Smooth muscle cell (in vitro differentiated cells): ENCODE data around the gene ABCD4. TPM values are rescaled to one million over a fixed set of nuclear protein-coding genes. Genes with fewer than 3 reads are reported as not detected.

ENCODE experiments used
- DNase-seq: peaks from one replicate; lab custom pipeline; 2025; ENCODE audit not compliant: unreplicated experiment; lab: John Stamatoyannopoulos, UW
- H2AFZ ChIP-seq: fragments of 200-600 bp; sonication (generic); 2 replicates; pipeline ENCODE4 v1.6.0; 2016; ENCODE audit warnings: antibody characterized with exemption, low read depth, mild to moderate bottlenecking
- H3F3A ChIP-seq: fragments of 200-600 bp; sonication (generic); 2 replicates; pipeline ENCODE4 v1.6.0; 2017; ENCODE audit warnings: antibody characterized with exemption, low read depth
- H3K27ac ChIP-seq: fragments of 200-600 bp; sonication (generic); 2 replicates; pipeline ENCODE4 v1.5.1; 2016; ENCODE audit warnings: low read depth, mild to moderate bottlenecking
- H3K27me3 ChIP-seq: fragments of 200-600 bp; sonication (generic); 2 replicates; pipeline ENCODE4 v1.6.1; 2016; ENCODE audit warnings: low read depth, mild to moderate bottlenecking
- H3K36me3 ChIP-seq: fragments of 200-600 bp; sonication (generic); 2 replicates; pipeline ENCODE4 v1.5.1; 2016; ENCODE audit warnings: low read depth
- H3K4me1 ChIP-seq: fragments of 200-600 bp; sonication (generic); 2 replicates; pipeline ENCODE4 v1.5.1; 2016; ENCODE audit warnings: low read depth
- H3K4me2 ChIP-seq: fragments of 200-600 bp; sonication (generic); 2 replicates; pipeline ENCODE4 v1.6.0; 2016; ENCODE audit warnings: mild to moderate bottlenecking
- H3K4me3 ChIP-seq: fragments of 200-600 bp; sonication (generic); 2 replicates; pipeline ENCODE4 v1.5.1; 2016; ENCODE audit warnings: mild to moderate bottlenecking
- H3K79me2 ChIP-seq: fragments of 200-600 bp; sonication (generic); 2 replicates; pipeline ENCODE4 v1.6.0; 2016; ENCODE audit warnings: low read depth, mild to moderate bottlenecking
- H3K9ac ChIP-seq: fragments of 200-600 bp; sonication (generic); 2 replicates; pipeline ENCODE4 v1.6.0; 2016; ENCODE audit warnings: low read depth
- H3K9me3 ChIP-seq: fragments of 200-600 bp; sonication (generic); replicated peaks from 2 replicates; pipeline ENCODE4 v1.5.1; 2016; ENCODE audit warnings: low read depth
- H4K20me1 ChIP-seq: fragments of 200-600 bp; sonication (generic); 2 replicates; pipeline ENCODE4 v1.6.0; 2016; ENCODE audit warnings: low read depth
- WGBS: methylation state at CpG from one replicate; pipeline ENCODE4 v1.1.7; 2016; ENCODE audit warnings: low lambda C conversion rate; 5-methylcytosine and 5-hydroxymethylcytosine counted together
- polyA plus RNA-seq: library from polyadenylated mRNA; unstranded; fragments of >200 nt; fragmentation: Nextera tagmentation; extraction: Ambion mirVana; gene quantifications from 2 replicates; pipeline ENCODE4 v1.2.1, GENCODE V29; 2016
- total RNA-seq: library from RNA; depleted of rRNA; stranded (reverse); fragments of >200 nt; gene quantifications from 2 replicates; pipeline ENCODE4 v1.2.3, GENCODE V29; 2014
- TF ChIP-seq, protein P1 (sequence below): fragments of 200-600 bp; sonication (generic); IDR thresholded peaks from 2 replicates; pipeline ENCODE4 v1.5.1; 2017; ENCODE audit warnings: borderline replicate concordance, mild to moderate bottlenecking, antibody characterized with exemption; ENCODE audit not compliant: insufficient read depth, poor library complexity, severe bottlenecking

Gene ABCD4
- total and polyA plus RNA-seq, 2 experiments from 2014 or later = 19.3 to 33.8 TPM

- Histone ChIP-seq H4K20me1 (no peaks in the 10 kb centered on the region), H3K9me3 (no peaks in the 10 kb centered on the region), H3K36me3 (no peaks in the 10 kb centered on the region), H3F3A (no peaks in the 10 kb centered on the region), H3K27ac (no peak overlapping the region), H3K4me3 (no peak overlapping the region), H3K27me3 (peaks cover 6% of the 10 kb centered on the region), H3K9ac (no peak overlapping the region), H3K4me2 (no peak overlapping the region), H3K79me2 (no peaks in the 10 kb centered on the region), H3K4me1 (peaks cover 16% of the 10 kb centered on the region), H2AFZ (no peak overlapping the region)
- no peak for DNase-seq
- TF ChIP-seq, protein P1, sequence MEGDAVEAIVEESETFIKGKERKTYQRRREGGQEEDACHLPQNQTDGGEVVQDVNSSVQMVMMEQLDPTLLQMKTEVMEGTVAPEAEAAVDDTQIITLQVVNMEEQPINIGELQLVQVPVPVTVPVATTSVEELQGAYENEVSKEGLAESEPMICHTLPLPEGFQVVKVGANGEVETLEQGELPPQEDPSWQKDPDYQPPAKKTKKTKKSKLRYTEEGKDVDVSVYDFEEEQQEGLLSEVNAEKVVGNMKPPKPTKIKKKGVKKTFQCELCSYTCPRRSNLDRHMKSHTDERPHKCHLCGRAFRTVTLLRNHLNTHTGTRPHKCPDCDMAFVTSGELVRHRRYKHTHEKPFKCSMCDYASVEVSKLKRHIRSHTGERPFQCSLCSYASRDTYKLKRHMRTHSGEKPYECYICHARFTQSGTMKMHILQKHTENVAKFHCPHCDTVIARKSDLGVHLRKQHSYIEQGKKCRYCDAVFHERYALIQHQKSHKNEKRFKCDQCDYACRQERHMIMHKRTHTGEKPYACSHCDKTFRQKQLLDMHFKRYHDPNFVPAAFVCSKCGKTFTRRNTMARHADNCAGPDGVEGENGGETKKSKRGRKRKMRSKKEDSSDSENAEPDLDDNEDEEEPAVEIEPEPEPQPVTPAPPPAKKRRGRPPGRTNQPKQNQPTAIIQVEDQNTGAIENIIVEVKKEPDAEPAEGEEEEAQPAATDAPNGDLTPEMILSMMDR = no peak
- 16% methylated on average over 10 of the region's 10 CpGs for WGBS
Measured at GRCh38 chr14:74326369-74327152, 23.8 kb upstream of the ABCD4 start.

DNA sequence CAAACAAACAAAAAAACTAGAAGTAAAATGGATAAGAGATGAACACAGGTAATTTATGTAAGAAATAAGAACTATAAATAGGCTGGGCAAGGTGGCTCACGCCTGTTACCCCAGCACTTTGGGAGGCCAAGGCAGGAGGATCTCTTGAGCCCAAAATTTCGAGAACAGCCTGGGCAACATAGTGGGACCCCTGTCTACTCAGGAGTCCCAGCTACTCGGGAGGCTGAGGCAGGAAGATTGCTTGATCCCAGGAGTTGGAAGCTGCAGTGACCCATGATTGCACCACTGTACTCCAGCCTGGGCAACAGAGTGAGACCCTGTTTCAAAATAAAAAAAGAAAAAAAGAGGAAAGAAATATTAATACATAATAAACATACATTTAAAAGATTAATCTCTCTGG is 22.7 kb upstream of the ABCD4 start:
- Histone ChIP-seq H3K36me3 (no peaks in the 10 kb centered on the region), H3K79me2 (no peaks in the 10 kb centered on the region), H3K27me3 (peaks cover 6% of the 10 kb centered on the region), H3K27ac (no peak overlapping the region), H3K9ac (no peak overlapping the region), H2AFZ (no peak overlapping the region), H3K4me2 (no peak overlapping the region), H3K4me3 (no peak overlapping the region), H3K4me1 (peaks cover 16% of the 10 kb centered on the region), H4K20me1 (no peaks in the 10 kb centered on the region), H3K9me3 (no peaks in the 10 kb centered on the region), H3F3A (no peaks in the 10 kb centered on the region)
- DNase-seq = no peak
- WGBS = 88% methylated on average over 3 of the region's 3 CpGs
- TF ChIP-seq, protein P1 = no peak

DNA sequence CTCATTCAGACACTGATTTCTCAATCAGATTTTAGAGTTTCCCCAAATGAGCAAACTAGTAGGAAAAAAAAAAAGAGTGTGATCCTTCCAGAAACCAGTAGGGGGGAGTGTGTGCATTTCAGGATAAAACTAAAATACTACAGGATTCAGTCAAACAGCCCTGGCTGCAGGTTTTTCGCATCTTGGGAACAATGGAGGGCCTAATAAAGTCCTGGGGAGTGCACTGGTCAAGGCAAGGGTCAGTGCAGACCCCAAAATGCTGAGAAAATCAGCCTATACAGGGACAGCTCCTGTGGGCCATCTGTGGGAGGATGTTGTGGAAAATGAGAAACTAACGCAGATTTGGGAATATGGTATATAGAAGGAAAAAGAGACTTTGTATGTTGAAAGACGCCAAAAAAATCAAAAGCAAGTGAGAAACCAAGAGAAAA is 22.2 kb upstream of the ABCD4 start:
- H3K4me3 ChIP-seq = no peak overlapping the region
- no peaks in the 10 kb centered on the region for H3K36me3 ChIP-seq
- H3K27ac ChIP-seq = no peak overlapping the region
- no peaks in the 10 kb centered on the region for H3K79me2 ChIP-seq
- peaks cover 6% of the 10 kb centered on the region for H3K27me3 ChIP-seq
- no peak for DNase-seq
- no peak overlapping the region for H3K4me2 ChIP-seq
- 65% methylated on average over 3 of the region's 3 CpGs for WGBS
- no peak overlapping the region for H2AFZ ChIP-seq
- peaks cover 16% of the 10 kb centered on the region for H3K4me1 ChIP-seq
- no peaks in the 10 kb centered on the region for H4K20me1 ChIP-seq
- H3F3A ChIP-seq = no peaks in the 10 kb centered on the region
- H3K9ac ChIP-seq = no peak overlapping the region
- H3K9me3 ChIP-seq = no peaks in the 10 kb centered on the region
- TF ChIP-seq, protein P1 = peak; percentile 58

- no peaks in the 10 kb centered on the region for H4K20me1 ChIP-seq
- no peak overlapping the region for H2AFZ ChIP-seq
- no peak for DNase-seq
- H3K9ac ChIP-seq = no peak overlapping the region
- no peaks in the 10 kb centered on the region for H3K27me3 ChIP-seq
- H3K36me3 ChIP-seq = no peaks in the 10 kb centered on the region
- TF ChIP-seq, protein P1 = no peak
- no peak overlapping the region for H3K27ac ChIP-seq
- H3F3A ChIP-seq = no peaks in the 10 kb centered on the region
- WGBS = 97% methylated on average over 4 of the region's 4 CpGs
- H3K4me3 ChIP-seq = no peak overlapping the region
- H3K79me2 ChIP-seq = no peaks in the 10 kb centered on the region
- H3K9me3 ChIP-seq = no peaks in the 10 kb centered on the region
- no peak overlapping the region for H3K4me2 ChIP-seq
- no peaks in the 10 kb centered on the region for H3K4me1 ChIP-seq
Measured at GRCh38 chr14:74314576-74314975, 11.8 kb upstream of the ABCD4 start.
